ENCODE measurements around the gene NAA16.

DNA sequence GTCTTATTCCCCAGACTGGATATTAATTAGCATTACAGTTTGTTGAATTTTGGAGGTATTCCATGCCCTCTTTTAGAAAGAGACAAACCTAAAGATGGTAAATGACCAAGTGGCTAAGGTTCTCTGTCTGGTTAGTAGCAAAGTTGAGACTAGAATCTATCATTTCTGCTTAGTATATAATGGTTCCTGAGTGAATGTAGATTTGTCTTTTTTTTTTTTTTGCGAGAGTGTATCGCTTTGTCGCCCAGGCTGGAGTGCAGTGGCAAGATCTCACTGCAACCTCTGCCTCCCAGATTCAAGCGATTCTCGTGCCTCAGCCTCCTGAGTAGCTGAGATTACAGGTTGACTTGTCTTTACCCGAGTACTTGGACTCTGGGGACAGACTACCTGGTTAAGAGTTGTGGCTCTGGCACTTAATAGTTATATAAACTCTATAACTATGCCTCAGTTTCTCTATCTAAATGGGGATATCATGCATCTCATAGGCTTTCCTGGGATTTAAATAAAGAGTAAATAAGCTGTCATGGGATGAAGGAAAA is 2.7 kb downstream of the NAA16 start:
- TF ChIP-seq POLR2A (IDR thresholded peaks at IDR 0.05; ENCODE audit: low read length) (no peak), GATA1 (IDR thresholded peaks at IDR 0.05; ENCODE audit: low read depth, low read length) (no peak)
